Stimulated activated CD4-positive, alpha-beta T cell treated with anti-CD3 and anti-CD28 coated beads, Interleukin-15, amount 100 ng/mL, for 1 hour (primary cell): Measurements from ENCODE around the gene PAK2.
"Not testable (repeated sequence)": the region's sequence is repeated elsewhere in the genome, so short reads cannot be mapped to it uniquely, and the experiment has no call there.

ENCODE experiments used
- DNase-seq, 2 donors: peaks; one replicate each; pipeline ENCODE4 v3.0.0-alpha.2; 2020; ENCODE audit warnings: low read depth in 1 of 2, low spot score in 1 of 2

PAK2 gene

DNA sequence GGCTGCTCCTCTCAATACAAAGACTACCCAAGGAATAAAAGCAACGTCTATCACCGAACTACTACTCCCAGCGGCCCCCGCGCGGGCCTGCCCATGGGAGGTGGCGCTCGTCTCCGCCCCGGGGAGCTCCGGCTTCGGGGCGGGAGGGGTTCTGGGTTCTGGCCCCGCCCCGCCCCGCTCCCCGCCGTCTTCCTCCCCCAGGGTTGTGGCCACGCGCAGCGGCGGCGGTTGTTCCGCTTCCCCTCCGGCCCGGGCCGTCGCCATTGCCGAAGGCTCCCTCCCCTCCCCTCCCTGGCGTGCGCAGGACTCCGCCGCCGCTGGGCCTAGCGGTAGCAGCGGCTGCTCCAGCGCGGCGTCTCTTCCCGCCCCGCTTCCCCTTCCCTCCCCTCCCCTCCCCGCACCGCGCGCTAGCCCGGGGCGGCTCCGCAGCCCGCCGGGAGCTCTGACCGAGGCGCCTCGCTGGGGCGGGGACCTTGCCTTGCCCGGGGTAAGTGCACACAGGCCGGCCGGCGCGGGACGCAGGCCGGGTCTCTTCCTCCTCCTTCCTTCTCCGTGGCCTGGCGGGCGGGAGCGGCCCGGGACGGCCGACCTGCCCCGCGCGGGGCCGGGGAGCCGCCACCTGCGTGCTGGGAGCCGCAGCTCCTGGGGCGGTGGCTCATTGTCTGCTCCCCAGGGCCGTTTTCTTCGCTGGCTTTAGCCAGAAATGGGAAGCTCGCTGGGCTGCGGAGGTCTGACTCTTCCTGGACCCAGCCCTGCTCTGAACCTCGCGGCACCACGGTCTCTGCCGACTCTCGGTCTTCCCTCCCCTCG is at the start of gene PAK2:
Gene PAK2, plus strand, starts transcription at position 187 of the 810 bp plus-strand sequence. CDS start 42,790 bp downstream, outside the sequence.
- peak; percentile 87 for DNase-seq

DNA sequence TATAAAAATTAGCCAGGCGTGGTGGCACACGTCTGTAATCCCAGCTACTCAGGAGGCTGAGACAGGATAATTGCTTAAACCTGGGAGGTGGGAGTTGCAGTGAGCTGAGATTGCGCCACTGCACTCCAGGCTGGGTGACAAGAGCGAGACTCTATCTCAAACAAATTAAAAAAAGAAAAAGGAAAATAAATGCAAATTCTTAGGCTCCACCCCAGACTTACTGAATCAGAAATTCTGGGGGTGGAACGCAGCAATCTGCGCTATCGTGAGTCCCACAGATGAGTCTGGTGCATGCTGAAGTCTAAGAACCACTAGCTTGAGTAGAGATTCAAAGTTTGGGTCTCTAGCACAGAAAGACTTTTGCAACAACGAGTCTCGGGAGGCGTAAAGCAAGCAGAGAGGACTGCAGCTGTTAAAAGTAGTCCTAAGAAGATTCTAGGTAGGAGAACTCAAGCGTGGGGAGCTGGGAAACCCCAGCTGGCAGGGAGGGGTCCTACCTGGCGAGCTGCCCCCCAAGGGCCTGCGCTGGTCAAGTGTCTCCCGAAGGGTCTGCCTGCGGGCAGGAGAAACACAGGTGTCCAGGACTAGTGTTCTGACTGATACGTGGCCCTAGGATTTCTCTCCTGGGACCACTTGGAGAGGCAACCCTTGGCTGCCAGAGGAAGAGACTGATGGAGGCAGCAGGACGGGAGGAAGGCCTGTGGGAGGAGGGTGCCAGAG is 49.6 kb upstream of the PAK2 start:
- DNase-seq: no peak

DNA sequence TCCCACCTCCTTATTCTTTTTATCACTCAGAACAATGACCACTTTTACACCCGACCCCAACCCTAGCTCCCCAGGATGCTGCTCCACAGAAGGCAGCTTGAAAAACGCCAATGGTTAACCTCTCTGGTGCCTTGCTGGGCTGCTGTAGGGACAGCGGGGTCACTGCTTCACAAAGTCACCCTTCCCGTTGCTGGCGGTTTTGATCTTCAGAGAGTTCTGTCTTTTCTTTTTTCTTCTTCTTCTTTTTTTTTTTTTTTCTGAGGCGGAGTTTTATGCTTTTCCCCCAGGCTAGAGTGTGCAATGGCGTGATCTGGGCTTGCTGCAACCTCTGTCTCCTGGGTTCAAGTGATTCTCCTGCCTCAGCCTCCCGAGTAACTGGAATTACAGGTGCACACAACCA is 48.3 kb upstream of the PAK2 start:
- no peak for DNase-seq

DNA sequence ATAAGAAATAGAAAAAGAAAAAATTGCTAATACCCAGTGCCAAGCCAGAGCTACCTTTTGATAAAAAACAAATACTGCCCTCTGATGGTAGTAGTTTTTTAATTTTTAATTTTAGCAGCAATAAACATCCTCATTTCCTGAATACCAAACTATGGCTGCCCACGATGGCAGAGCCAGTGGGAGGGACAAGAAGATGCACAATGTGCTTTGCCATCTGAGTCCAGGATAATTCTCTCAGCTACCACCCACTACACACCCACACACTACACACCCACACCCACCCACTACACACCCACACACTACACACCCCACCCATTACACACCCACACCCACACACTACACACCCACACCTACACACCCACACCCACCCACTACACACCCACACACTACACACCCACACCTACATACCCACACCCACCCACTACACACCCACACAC is 45.4 kb upstream of the PAK2 start:
- peak in 1 of 2 donors; percentile 3 for DNase-seq

DNA sequence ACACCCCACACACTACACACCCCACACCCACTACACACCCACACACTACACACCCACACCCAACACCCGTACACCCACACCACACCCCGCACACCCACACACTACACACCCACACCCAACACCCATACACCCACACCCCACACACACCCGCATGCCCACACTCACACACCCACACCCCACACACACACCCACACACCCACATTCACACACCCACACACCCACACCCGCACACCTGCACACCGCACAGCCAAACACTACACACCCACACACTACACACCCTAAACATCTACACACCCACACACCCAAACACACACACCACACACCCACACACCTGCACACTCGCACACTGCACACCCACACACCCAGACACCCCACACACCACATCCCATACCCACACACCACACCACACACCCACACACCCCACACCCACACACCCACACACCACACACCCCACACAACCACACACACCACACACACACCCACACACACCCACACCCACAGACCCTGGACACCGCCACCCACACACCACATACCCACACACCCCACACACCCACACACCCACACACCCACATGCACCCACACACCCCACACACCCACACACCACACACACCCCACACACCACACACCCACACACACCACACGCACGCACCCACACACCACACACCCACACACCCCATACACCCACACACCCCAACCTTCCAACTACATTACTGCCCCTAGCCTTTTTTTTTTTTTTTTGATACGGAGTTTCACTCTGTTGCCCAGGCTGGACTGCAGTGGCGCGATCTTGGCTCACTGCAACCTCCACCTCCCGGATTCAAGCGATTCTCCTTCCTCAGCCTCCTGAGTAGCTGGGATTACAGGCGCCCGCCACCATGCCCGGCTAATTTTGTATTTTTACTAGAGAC is 44.5 kb upstream of the PAK2 start:
- DNase-seq: peak in 1 of 2 donors; percentile 7

DNA sequence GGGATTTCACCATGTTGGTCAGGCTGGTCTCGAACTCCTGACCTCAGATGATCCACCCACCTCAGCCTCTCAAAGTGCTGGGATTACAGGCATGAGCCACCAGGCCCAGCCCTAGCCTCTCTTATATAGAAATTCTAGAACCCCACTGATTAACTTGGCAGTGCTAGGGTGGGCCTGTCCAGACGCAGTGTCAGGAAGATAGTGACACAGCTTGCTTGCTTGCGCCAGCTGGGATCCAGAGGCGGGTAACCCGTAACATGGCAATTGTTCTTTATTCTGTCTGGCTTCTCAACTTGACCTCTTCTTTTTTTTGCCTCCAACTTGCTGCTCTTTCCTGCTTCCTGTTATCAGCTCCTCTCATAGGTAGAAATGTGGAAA is 43.8 kb upstream of the PAK2 start:
- DNase-seq: no peak

DNA sequence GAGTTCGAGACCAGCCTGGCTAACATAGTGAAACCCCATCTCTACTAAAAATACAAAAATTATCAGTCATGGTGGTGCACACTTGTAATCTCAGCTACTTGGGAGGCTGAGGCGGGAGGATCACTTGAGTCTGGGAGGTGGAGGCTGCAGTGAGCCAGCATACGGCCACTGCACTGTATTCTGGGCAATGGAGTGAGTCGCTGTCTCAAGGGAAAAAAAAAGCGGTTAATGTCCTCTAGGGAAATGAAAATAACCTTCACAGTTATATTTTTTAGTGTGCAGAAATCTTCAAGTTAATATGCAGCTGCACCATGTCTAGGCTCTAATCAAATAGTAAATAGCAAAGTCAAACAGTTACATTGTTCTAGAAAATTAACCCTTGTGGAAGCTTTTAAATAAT is 42.4 kb upstream of the PAK2 start:
- no peak for DNase-seq

DNA sequence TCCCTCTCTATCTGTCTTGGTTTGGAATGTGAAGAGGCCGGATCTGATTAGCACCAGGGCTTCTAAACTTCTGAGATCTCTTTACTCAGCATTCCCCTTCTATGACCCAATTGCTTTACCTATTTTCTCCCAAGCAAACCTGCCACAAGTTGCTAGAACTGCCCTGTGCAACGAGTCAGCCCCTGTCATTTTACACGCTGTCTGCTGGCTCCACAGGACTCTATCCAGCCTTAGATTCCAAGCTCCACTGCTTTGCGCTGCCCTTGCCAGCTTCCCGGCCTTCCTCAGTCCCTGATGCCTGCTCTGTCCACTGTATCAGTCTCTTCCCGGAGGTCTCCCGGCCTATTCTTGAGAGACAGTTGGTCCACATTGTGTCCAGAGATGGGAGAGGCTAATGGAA is 39.9 kb upstream of the PAK2 start:
- DNase-seq: no peak

DNA sequence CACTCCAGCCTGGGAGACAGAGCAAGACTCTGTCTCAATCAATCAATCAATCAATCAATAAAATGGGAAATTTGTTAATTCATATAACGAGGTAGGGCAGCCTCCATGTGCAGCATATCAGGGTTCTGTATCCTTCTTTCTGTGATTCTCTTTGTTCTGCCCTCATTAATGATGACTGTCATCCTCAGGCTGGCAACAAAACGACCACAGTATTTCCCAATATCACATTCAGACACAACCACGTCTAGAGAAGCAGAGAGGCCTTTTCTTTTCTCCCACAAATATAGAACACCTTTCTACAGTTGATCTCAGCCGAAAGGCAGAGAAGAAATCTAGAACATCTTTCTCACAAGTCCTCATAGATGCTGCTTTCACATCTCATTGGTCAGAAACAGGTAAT is 38.9 kb upstream of the PAK2 start:
- DNase-seq: no peak

DNA sequence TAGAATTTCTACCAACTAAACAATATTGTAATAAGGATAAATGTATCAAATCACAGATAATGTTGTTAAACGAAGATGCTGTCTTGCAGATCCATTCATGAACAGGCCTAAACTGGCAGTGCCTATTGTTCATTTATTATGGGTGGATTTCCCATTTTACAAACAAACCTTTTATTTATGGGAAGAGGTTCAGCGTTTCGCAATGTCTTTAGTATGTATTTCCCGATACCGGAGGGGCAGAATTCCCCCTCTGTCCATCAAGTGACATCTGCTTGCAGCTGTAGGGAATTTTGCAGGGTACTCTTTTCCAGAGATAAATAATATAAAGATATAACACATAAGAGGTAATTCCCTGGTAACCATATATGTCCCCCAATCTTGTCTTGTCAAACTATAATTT is 33.3 kb upstream of the PAK2 start:
- DNase-seq: no peak

DNA sequence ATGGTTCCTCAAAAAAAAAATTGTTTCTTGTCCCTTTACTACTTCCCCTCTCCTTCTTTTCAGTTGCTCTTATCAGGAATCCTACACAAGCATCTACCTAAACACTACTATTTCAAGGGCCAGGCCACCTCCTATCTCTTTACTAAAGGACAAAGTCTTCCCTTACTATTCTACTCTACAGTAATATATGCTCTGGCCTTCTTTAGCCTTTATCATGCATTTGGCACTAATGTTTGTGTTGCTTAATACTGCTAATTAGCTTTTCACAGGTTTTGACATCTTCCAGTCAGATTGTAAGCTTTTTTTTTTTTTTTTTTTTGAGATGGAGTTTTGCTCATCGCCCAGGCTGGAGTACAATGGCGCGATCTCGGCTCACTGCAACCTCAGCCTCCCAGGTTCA is 32.9 kb upstream of the PAK2 start:
- DNase-seq: no peak

DNA sequence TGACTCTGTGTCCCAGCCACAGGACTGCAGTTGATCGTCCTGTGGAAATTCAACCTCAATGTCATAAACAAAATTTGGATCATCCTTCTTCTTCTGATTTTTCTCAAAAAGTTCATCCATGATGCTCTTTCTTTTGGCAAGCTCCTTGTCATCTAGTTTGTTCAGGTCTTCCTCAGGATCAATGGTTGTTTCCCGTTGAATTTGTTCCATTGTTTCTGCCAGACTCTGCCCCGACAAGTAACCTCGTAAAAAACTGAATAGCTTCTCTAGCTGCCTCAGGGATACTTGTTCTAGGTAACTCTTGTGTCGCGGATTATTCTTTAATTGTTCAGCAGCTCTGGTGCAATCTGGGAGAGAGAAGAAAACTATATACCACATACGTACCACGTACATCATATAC is 32.1 kb upstream of the PAK2 start:
- no peak for DNase-seq

DNA sequence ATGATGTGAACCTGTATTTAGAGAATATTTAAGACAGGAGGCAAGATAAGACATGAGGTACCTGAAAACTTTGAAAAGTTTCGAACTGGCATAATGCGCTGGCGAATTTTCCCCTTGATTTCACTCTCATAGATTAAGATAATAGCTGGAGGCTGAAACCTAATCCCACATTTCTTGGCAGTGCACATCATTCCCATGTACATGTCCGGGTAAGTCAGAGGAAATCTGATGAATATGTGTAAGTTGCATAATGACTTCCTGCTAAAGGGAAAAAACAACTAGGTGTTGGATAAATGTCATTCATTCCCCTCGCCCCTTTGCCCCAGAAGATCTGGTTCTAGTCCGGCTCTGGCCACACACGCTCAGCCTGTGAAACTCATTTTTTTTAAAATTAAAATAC is 31.2 kb upstream of the PAK2 start:
- no peak for DNase-seq

DNA sequence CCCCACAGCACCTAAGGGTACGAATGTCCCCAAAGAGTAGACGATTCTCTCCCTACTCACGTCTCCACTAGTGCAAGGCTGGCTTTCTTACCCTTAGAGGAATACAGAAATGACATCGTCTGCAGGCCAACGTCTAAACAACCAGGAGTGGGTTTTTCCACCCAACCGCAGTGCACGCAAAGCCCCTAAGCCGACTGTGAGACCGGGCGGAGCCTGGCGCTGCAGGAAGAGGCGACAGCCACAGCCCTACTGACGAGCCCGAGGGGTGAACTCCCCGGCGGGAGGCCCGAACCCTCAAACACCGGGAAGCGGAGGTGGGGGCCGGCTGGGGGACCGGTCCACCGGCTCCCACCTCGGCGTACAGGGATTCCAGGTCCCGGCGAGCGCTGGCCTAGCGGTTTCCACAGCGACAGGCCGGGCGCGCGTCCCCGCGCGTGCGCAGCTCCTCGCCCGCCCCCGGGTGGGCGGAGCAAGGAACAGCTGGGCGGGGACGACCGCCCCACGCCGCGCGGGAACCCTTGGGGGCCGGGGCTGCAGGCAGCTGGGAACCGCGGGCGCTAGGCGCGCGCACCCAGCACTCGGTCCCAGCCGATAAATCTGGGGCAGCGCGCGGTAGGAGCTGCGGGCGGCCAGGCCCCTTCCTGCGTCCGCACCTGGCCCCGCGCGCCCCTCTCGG is 27.7 kb upstream of the PAK2 start, which contains the start of the genes CEP19 and PIGX:
Gene CEP19, minus strand, starts transcription at position 413 of the 676 bp plus-strand sequence. CDS start 3,593 bp downstream, outside the sequence.
Gene PIGX, plus strand, starts transcription at position 540 of the 676 bp plus-strand sequence.
- DNase-seq: peak; percentile 81 to 85

DNA sequence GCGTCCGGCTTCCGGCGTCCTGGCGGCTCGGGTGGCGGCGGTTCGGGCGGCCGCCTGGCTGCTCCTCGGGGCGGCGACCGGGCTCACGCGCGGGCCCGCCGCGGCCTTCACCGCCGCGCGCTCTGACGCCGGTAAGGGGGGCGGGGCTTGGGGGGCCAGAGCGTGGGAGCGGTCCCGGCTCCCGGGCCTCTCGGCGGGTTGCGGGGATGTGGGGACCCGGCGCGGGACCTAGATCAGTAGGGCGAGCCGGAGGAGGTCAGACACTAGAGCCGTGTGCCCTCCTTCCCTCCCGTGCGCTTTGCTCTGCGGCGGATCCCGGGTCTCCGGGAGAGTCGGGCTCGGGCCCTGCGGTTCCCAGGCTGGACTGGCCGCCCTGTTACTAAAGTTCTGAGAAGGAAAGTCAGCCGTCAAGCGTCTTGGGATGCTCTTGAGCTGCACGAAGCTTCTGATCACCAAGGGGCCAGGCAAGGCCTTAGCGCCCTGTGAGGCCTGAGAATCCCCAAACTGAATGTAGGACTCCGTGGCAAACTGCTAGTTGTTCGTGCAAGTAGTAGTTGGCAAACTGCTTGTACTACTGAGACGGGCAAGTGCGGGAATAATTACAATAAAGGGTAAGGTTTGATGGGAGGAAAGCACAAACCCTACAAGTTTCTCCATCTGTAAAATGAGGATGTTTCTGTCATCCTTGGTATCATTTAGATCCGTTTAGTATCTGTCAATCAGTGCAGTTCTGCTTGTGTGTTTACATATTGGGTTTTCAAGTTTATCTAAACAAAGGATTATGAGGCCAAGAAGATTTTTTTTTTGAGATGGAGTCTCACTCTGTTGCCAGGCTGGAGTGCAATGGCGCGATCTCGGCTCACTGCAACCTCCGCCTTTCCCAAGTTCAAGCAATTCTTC is 26.9 kb upstream of the PAK2 start:
- DNase-seq: peak; percentile 48 to 62

DNA sequence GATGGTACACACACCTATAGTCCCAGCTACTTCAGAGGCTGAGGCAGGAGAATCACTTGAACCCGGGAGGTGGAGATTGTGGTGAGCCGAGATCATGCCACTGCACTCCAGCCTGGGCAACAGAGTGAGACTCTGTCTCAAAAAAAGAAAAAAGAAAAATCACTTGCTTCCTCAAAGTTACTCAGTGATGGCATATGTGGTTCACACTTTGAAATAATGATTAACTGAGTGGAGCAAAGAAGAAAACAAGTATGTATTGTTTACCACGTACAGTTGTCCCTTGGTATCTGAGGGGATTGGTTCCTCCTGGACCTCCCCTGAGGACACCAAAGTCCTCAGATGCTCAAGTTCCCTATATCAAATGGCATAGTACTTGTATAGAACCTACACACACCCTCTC is 22.5 kb upstream of the PAK2 start:
- not testable (repeated sequence) for DNase-seq

DNA sequence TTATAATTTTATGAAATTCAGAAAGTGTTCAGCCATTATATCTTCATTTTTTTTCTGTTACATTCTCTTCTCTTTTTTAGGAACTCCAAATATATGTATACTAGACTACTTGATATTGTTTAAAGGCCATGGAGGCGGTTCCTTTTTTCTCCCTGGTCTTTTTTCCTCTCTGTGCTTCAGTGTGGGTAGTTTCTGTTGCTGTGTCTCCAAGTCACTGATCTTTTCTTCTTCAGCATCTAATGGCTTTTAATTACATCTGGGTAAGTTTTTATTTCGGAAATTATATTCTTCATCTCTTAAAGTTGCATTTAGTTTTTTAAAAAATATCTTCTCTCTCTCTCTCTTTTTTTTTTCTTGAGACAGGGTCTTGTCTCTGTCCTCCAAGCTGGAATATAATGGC is 18.6 kb upstream of the PAK2 start:
- no peak for DNase-seq

DNA sequence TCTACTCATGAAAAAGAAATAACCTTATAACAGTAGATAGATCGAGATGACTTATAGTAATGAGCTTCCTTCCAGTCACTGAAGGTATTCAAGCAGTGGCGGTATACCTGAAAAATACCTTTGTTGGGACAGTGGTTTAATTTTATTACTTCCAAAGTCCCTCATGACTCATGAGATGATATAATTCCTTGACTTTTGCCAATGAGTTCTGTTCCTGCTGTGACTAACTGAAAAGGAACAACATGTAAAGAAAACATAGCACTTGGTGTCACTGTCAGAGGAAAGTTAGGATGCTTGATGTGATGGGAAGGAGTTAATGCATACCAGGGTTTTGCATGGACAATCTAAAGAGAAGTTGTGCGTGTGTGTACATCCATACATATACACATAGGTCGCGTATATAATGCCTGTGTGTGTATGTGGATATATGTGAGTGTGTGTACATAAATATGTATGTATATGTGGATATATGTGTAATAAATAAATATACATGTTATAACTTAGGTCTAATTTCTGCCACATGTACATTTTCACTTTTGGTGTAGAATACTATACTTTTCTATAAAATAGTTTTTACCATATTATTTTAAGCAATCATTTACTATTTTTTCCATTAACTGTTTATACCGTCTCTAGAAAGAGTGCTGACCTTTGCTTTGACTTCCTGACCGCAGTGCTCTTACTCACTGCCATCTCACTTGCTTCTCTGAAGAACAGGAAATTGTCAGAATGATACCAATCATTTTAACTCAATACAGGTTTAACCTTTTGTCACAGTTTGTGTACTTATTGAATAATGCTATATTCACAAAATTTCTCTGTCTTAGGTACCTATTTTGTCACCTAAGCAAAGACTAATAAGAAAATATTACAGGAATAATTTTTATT is 12.6 kb upstream of the PAK2 start:
- DNase-seq: no peak

DNA sequence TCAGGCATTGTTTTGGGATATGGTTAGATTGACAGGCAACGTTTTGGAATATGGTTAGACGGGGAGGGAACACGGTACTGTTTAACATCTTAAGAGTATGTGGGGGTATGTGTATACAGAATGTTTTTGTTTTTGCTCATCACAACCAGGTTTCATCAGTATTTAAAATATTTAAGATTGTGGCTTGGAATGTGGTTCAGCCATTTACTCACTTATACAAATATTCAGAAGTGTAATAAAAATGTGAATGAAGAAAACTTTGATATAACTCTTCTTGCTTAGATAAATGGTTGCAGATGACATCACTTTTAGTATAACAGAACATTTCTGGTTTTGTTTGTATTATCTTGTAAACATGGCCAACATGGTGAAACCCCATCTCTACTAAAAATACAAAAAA is 3.9 kb upstream of the PAK2 start:
- DNase-seq: no peak
